ENCODE data around the gene RAD21L1. TPM values are rescaled to one million over a fixed set of nuclear protein-coding genes. Genes with fewer than 3 reads are reported as not detected.

The RAD21L1 gene
- total and polyA plus RNA-seq, 2 of the 8 experiments (the other 6 are each of a cell fraction or from before 2014, with no cell fraction given): 0.06 to 0.26 TPM

- FAIRE-seq: no peak
- Histone ChIP-seq H2BK12ac (ENCODE audit: low read depth, low read length) (no peak overlapping the region; the same call in 1 of the 2 replicates), H3K4me1 (replicated peaks in 1 of 4; ENCODE audit: control insufficient read depth in 3 of 4, insufficient read depth in 4 of 4, low read length in 3 of 4) (peaks cover 0 to 13% (median 1%) of the 10 kb centered on the region in 4 experiments; a peak in 4 of 7 replicates), H3K79me1 (ENCODE audit: low read depth, low read length) (no peaks in the 10 kb centered on the region), H2BK5ac (ENCODE audit: low read depth, low read length) (no peak overlapping the region), H3K14ac (ENCODE audit: insufficient read length) (no peak overlapping the region), H3K79me2 (ENCODE audit: control insufficient read depth in 1 of 2, insufficient read depth in 2 of 2, low read length in 2 of 2) (no peaks in the 10 kb centered on the region), H4K8ac (ENCODE audit: extremely low read depth, insufficient read depth, low read length) (no peak overlapping the region), H2AK5ac (ENCODE audit: low read depth, low read length) (no peak overlapping the region), H3K27me3 (replicated peaks in 1 of 4; ENCODE audit: control insufficient read depth in 3 of 4, extremely low read depth in 1 of 4, insufficient read depth in 3 of 4, low read length in 3 of 4) (peaks cover 0 to 1% (median 0%) of the 10 kb centered on the region in 4 experiments; a peak in 2 of 7 replicates), H3K56ac (replicated peaks; ENCODE audit: insufficient read length, low read depth, low read length) (no peak overlapping the region), H3K4me2 (ENCODE audit: insufficient read depth in 1 of 2, low read depth in 2 of 2, low read length in 2 of 2) (peak overlapping the region; percentile 71 to 92), H3K23ac (ENCODE audit: insufficient read length) (no peak overlapping the region), H2BK120ac (replicated peaks; ENCODE audit: low read depth, low read length) (no peak overlapping the region), H3K23me2 (ENCODE audit: low read depth, low read length) (peaks cover 4% of the 10 kb centered on the region; the same call in 1 of the 2 replicates), H2BK15ac (ENCODE audit: low read length) (no peak overlapping the region), H4K20me1 (replicated peaks in 1 of 2; ENCODE audit: control insufficient read depth in 1 of 2, insufficient read depth in 2 of 2, low read length in 2 of 2) (no peaks in the 10 kb centered on the region), H4K91ac (replicated peaks; ENCODE audit: insufficient read length, low read length) (no peak overlapping the region), H3K36me3 (ENCODE audit: control insufficient read depth in 2 of 4, insufficient read depth in 4 of 4, low read length in 3 of 4) (no peaks in the 10 kb centered on the region), H4K5ac (ENCODE audit: insufficient read length, low read depth, low read length) (no peak overlapping the region), H2BK20ac (ENCODE audit: low read length) (no peak overlapping the region), H2AFZ (ENCODE audit: low read length) (peak overlapping the region; percentile 79), H3K18ac (ENCODE audit: extremely low read depth, low read length) (no peak overlapping the region), H3K9me3 (ENCODE audit: insufficient read depth in 2 of 2, low read depth in 1 of 2, low read length in 1 of 2) (no peaks in the 10 kb centered on the region), H3K4me3 (ENCODE audit: extremely low read depth in 1 of 4, insufficient read depth in 2 of 4, low read depth in 3 of 4, low read length in 4 of 4) (peak overlapping the region; percentile 55 to 88 (median 72)), H3K27ac (ENCODE audit: low read depth, low read length) (no peak overlapping the region), H3K9ac (replicated peaks in 1 of 4; ENCODE audit: extremely low read depth in 1 of 4, low read depth in 3 of 4, low read length in 3 of 4) (no peak overlapping the region), H3K4ac (replicated peaks; ENCODE audit: insufficient read length, low read depth, low read length) (no peak overlapping the region)
- WGBS, 2 experiments (ENCODE audit: extremely low coverage in 1 of 2, insufficient coverage in 1 of 2, insufficient read length in 1 of 2, insufficient replicate concordance in 2 of 2, low coverage in 1 of 2, low lambda C conversion rate in 2 of 2, missing lambda C conversion rate in 1 of 2): 89% methylated on average over 4 of the region's 4 CpGs; no CpG with 5 or more reads in 1 of the 2 experiments
- POLR2A ChIA-PET (ENCODE audit: partially characterized antibody): interaction anchor here (1.2 kb wide), 1 partner anchor 10 kb away, joined by 4 read pairs; no protein-coding TSS in a partner anchor
- DNase-seq (ENCODE audit: low read depth in 1 of 2, low spot score in 2 of 2): no peak
- CTCF ChIA-PET (ENCODE audit: partially characterized antibody): interaction anchor here (1.2 to 1.5 kb wide), 3 partner anchors 18 to 172 kb away, joined by 3 to 7 read pairs (median 3); no protein-coding TSS in a partner anchor
- TF ChIP-seq PHF8 (conservative IDR thresholded peaks at IDR 0.05; ENCODE audit: low read depth, low read length) (no peak), ATF3 (IDR thresholded peaks at IDR 0.05; ENCODE audit: insufficient read depth, low read depth, low read length) (no peak), JUND (IDR thresholded peaks at IDR 0.05; ENCODE audit: low read length) (no peak), CHD1 (IDR thresholded peaks at IDR 0.05; ENCODE audit: low read depth, low read length) (no peak), SIX5 (IDR thresholded peaks at IDR 0.05; ENCODE audit: low read depth, low read length) (no peak), NANOG (IDR thresholded peaks at IDR 0.05; ENCODE audit: insufficient read depth, low read depth, low read length, poor library complexity, severe bottlenecking) (no peak), RFX5 (IDR thresholded peaks at IDR 0.05; ENCODE audit: borderline replicate concordance, low read depth, low read length) (no peak), CHD2 (IDR thresholded peaks at IDR 0.05; ENCODE audit: low read length) (no peak), CTCF (IDR thresholded peaks at IDR 0.05; ENCODE audit: control extremely low read depth in 1 of 3, insufficient read depth in 1 of 3, low read depth in 1 of 3, low read length in 3 of 3) (no peak)
These were observed 39.5 kb downstream of the RAD21L1 start for GRCh38 chr20:1265226-1265915.

All from H1 (cell line).